Endothelial cell of umbilical vein (primary cell): ENCODE measurements around the gene CMTM3. TPM values are rescaled to one million over a fixed set of nuclear protein-coding genes. Genes with fewer than 3 reads are reported as not detected.

Source experiments
- BruUV-seq: library from RNA; stranded (reverse); fragments of 400-500 nt; replicated peaks from 2 replicates; lab custom pipeline; 2021; lab: Mats Ljungman, UMichigan
- CTCF ChIA-PET: fragments of 300-600, 350-600 bp; sonication (Branson Sonifier 250); formaldehyde crosslinking; loops from one replicate; lab custom pipeline; 2021; ENCODE audit warnings: antibody characterized with exemption, inconsistent platforms; lab: Charles Lee
- POLR2A ChIA-PET: fragments of 300-600, 350-600 bp; sonication (Branson Sonifier 250); formaldehyde crosslinking; loops from one replicate; lab custom pipeline; 2021; ENCODE audit warnings: antibody characterized with exemption, inconsistent platforms; lab: Charles Lee
- DNase-seq: peaks from one replicate; pipeline ENCODE4 v3.0.0-alpha.2; 2011; ENCODE audit warnings: low read depth, low spot score
- FAIRE-seq: peaks from 2 replicates; lab custom pipeline; 2011; peaks lifted over from hg19 to GRCh38; lab: Jason Lieb, UNC
- H2AFZ ChIP-seq: 2 replicates; pipeline ENCODE4 v1.6.0; 2012; ENCODE audit warnings: low read depth, low read length, control low read depth, inconsistent platforms
- H3K27ac ChIP-seq: 2 replicates; pipeline ENCODE4 v1.5.1; 2011; ENCODE audit warnings: low read depth, mild to moderate bottlenecking, control low read depth, low read length, moderate library complexity; ENCODE audit not compliant: insufficient read depth
- H3K27me3 ChIP-seq, 2 experiments: 2 replicates each; pipeline versions ENCODE4 v1.6.0 to v1.6.1; 2011; ENCODE audit warnings: low read length in 2 of 2, mixed read lengths in 1 of 2; ENCODE audit not compliant: control insufficient read depth in 2 of 2, insufficient read depth in 2 of 2
- H3K36me3 ChIP-seq, 2 experiments: 2 replicates in 1 of 2; 3 replicates in 1 of 2; pipeline ENCODE4 v1.5.1; 2011; ENCODE audit warnings: low read length in 2 of 2, mild to moderate bottlenecking in 1 of 2, moderate library complexity in 1 of 2; ENCODE audit not compliant: control insufficient read depth in 2 of 2, insufficient read depth in 2 of 2; ENCODE audit errors: extremely low read depth in 1 of 2
- H3K4me1 ChIP-seq: 3 replicates; pipeline ENCODE4 v1.5.1; 2011; ENCODE audit warnings: mild to moderate bottlenecking, low read length; ENCODE audit not compliant: control insufficient read depth, insufficient read depth; ENCODE audit errors: extremely low read depth
- H3K4me2 ChIP-seq: 2 replicates; pipeline ENCODE4 v1.6.1; 2011; ENCODE audit warnings: low read length, control low read depth, mixed read lengths; ENCODE audit not compliant: insufficient read depth
- H3K4me3 ChIP-seq, 3 experiments: fragments of 200-600 bp in 1 of 3; sonication (generic), shearing (Covaris generic) in 1 of 3; replicated peaks in 1 of 3; 2 replicates each; pipeline ENCODE4 v1.5.1; 2011 to 2016; ENCODE audit warnings: control low read depth in 3 of 3, low read length in 3 of 3, mild to moderate bottlenecking in 2 of 3, inconsistent platforms in 1 of 3, low read depth in 1 of 3, moderate library complexity in 1 of 3; ENCODE audit not compliant: insufficient read depth in 1 of 3
- H3K79me2 ChIP-seq: 2 replicates; pipeline ENCODE4 v1.6.0; 2012; ENCODE audit warnings: low read length, inconsistent platforms; ENCODE audit not compliant: control insufficient read depth, insufficient read depth
- H3K9ac ChIP-seq: replicated peaks from 2 replicates; pipeline ENCODE3; 2011; ENCODE audit warnings: low read length, control low read depth; ENCODE audit not compliant: insufficient read depth; ENCODE audit errors: extremely low read depth
- H3K9me1 ChIP-seq: replicated peaks from 3 replicates; pipeline ENCODE4 v1.6.0; 2011; ENCODE audit warnings: mild to moderate bottlenecking, low read length; ENCODE audit not compliant: control insufficient read depth, insufficient read depth; ENCODE audit errors: extremely low read depth
- H3K9me3 ChIP-seq: replicated peaks from 2 replicates; pipeline ENCODE4 v1.5.1; 2012; ENCODE audit warnings: low read length, inconsistent platforms; ENCODE audit not compliant: control insufficient read depth, insufficient read depth
- H4K20me1 ChIP-seq: replicated peaks from 2 replicates; pipeline ENCODE3; 2011; ENCODE audit warnings: mild to moderate bottlenecking, low read length; ENCODE audit not compliant: control insufficient read depth, insufficient read depth; ENCODE audit errors: extremely low read depth
- EZH2 ChIP-seq: IDR thresholded peaks from 2 replicates; pipeline ENCODE4 v1.6.1; 2012; ENCODE audit warnings: borderline replicate concordance, low read depth, mild to moderate bottlenecking, moderate library complexity, low read length, inconsistent platforms; ENCODE audit not compliant: severe bottlenecking
- FOS ChIP-seq: IDR thresholded peaks from 2 replicates; pipeline ENCODE4 v1.6.1; 2011; ENCODE audit warnings: mild to moderate bottlenecking, low read length, moderate library complexity, borderline replicate concordance; ENCODE audit not compliant: insufficient read depth
- GATA2 ChIP-seq: IDR thresholded peaks from 2 replicates; pipeline ENCODE4 v1.7.0; 2011; ENCODE audit warnings: low read depth, mild to moderate bottlenecking, moderate library complexity, mixed read lengths, low read length; ENCODE audit not compliant: insufficient read length, insufficient read depth
- JUN ChIP-seq: IDR thresholded peaks from 2 replicates; pipeline ENCODE4 v1.6.1; 2011; ENCODE audit warnings: borderline replicate concordance, low read depth; ENCODE audit not compliant: insufficient read length, insufficient read depth
- MYC ChIP-seq: IDR thresholded peaks from one replicate; pipeline ENCODE4 v1.6.1; 2011; ENCODE audit warnings: mild to moderate bottlenecking, low read depth, low read length
- POLR2A ChIP-seq: IDR thresholded peaks from 2 replicates; pipeline ENCODE4 v1.6.1; 2012; ENCODE audit warnings: low read depth, mild to moderate bottlenecking, control low read depth, low read length
- POLR2AphosphoS5 ChIP-seq: IDR thresholded peaks from 2 replicates; pipeline ENCODE4 v1.6.1; 2012; ENCODE audit warnings: low read depth, mild to moderate bottlenecking, control low read depth, low read length, moderate library complexity; ENCODE audit not compliant: insufficient read depth
- dilution Hi-C: fragments of 300-500 bp; cut with MboI; formaldehyde crosslinking; loops from one replicate; pipeline ENCODE4 v1.15.0; 2019; ENCODE audit warnings: low sequenced_read_pairs; ENCODE audit not compliant: extremely low pct_ligation_motif_present
- intact Hi-C: fragments of 100-400 bp; cut with micrococcal nuclease; formaldehyde crosslinking; loops from one replicate; pipeline ENCODE4 v1.10.0; 2022
- polyA plus RNA-seq, 4 experiments: library from polyadenylated mRNA; depleted of rRNA in 3 of 4; stranded (reverse) in 3 of 4; unstranded in 1 of 4; fragments of >200 nt; gene quantifications; 2 replicates each; pipeline versions ENCODE4 v1.2.1 to v1.2.3, GENCODE V29; 2011 to 2012; ENCODE audit warnings: missing spikeins in 1 of 4
- total RNA-seq: library from RNA; stranded (reverse); gene quantifications from 2 replicates; pipeline ENCODE4 v1.2.3, GENCODE V29; 2021
- TF ChIP-seq, protein P1 (sequence below): IDR thresholded peaks from 2 replicates; pipeline ENCODE4 v1.6.1; 2011; ENCODE audit not compliant: insufficient read depth, insufficient read length
- TF ChIP-seq, protein P2 (sequence below), 2 donors: IDR thresholded peaks; 1 replicate in 1 of 2; 2 replicates in 1 of 2; pipeline ENCODE4 v1.5.1; 2011; ENCODE audit warnings: low read length in 2 of 2, mild to moderate bottlenecking in 2 of 2, moderate library complexity in 2 of 2, control low read depth in 1 of 2, inconsistent platforms in 1 of 2, low read depth in 1 of 2; ENCODE audit not compliant: insufficient read depth in 1 of 2; ENCODE audit errors: extremely low read depth in 1 of 2

CMTM3 gene
- total and polyA plus RNA-seq, 2 donors (not counting 3 experiments of a cell fraction or from before 2014, with no cell fraction given) = 83.6 to 86.2 TPM

DNA sequence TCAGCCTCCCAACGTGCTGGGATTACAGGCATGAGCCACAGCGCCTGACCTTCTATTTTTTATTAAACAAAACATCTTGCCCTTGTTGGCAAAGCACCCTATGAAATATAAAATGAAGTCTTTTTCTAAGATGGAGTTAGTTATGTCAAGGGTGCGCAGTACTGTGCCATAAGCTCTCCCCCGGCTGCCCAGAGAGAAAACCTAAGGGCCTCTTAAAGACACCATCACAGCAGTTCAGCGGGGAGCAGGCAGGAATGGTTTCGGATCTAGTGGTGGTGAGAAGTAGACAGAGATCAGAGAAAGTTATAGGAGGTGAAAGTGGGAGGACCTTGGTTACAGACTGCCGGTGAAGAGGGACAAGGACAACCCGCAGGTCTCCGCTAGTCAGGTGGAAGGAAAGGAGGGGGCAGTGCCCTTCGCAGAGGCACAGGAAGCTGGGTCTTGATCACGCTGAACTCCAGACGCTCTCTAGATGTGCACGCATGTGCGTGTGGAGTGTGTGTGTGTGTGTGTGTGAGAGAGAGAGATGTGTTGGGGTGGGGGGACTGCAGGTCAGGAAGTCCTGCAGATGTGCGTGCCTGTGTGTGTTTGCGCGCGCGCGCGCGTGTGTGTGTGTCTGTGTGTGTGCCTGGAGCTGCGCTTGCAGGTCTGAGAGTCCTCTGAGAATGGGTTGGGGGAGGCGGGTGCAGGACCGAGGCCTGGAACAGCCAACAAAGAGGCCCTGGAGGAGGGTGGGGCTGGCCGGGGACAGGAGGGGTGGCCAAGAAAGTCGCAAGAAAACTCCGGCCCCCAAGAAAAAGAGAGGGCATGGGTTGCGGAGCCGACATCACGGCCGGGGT is 748 bp upstream of the CMTM3 start:
- Histone ChIP-seq H3K27ac (peak overlapping the region; percentile 42), H3K4me3 (peak overlapping the region; percentile 56 to 91 (median 76)), H3K27me3 (no peaks in the 10 kb centered on the region), H4K20me1 (no peaks in the 10 kb centered on the region), H3K36me3 (no peaks in the 10 kb centered on the region), H3K79me2 (peaks cover 25% of the 10 kb centered on the region), H3K4me1 (peaks cover 16% of the 10 kb centered on the region), H3K9ac (peak overlapping the region; percentile 69), H2AFZ (peak overlapping the region; percentile 13), H3K9me3 (no peaks in the 10 kb centered on the region), H3K4me2 (peak overlapping the region; percentile 60), H3K9me1 (no peaks in the 10 kb centered on the region)
- intact Hi-C loops (loop anchor here (1.0 to 2.0 kb wide), 4 partner anchors 51 to 197 kb away; partner anchors contain the start of gene CKLF), dilution Hi-C loops (no loop called here)
- TSS peak; percentile 53 for BruUV-seq
- peak; percentile 73 for FAIRE-seq
- ChIA-PET CTCF (interaction anchor here (0.7 to 2.0 kb wide), 12 partner anchors 8 to 264 kb away, joined by 3 to 28 read pairs (median 4); partner anchors contain the start of genes CKLF and NAE1), POLR2A (no interaction called here)
- TF ChIP-seq MYC (peak; percentile 27), GATA2 (no peak), JUN (no peak)
- DNase-seq = peak; percentile 61

DNA sequence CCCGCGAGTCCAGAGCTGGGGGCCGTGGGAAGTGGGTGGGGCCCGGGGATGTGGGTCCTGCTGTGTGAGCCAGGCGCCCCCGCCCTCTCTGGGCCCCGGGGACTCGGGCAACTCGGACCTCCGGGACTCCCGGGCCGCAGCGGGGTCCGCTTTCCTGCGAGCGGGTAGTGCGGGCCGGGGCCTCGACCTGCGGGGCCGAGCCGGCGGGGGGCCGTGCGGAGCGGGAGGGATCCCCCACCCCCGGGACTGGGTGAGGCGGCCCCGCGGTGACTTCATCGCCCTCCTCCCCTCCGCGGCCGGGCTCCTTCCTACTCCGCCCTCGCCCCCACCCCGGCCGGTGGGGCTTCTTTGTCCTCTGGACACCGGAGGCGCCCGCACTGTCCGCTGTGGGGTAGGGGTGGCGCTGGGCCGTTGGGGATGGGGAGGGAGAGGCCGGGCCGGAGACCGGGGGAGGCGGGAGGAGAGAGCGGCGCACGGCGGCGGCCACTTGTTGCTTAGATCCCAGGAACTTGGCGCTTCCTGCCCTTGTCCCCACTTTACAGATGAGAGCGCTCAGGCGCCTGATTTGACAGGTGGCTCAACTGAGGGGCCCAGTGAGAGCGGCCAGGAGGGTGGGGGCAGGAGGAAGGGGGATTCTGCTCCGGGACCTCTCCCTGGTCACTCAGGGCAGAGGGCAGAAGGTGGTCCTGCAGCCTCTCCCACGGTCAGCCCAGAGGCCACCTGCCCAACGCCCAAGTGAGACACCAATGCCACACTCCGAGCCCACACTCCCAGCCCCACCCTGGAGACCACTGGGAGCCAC is 874 bp downstream of the CMTM3 start:
- H3K9me3 ChIP-seq = no peaks in the 10 kb centered on the region
- no peaks in the 10 kb centered on the region for H3K27me3 ChIP-seq
- H3K9ac ChIP-seq = peak overlapping the region; percentile 90
- H3K4me3 ChIP-seq = peak overlapping the region; percentile 64 to 91 (median 67)
- peak overlapping the region; percentile 73 for H3K27ac ChIP-seq
- DNase-seq (peak; percentile 48), FAIRE-seq (peak; percentile 70)
- dilution Hi-C loops (no loop called here), intact Hi-C loops (loop anchor here (1.0 to 5.0 kb wide), 4 partner anchors 41 to 137 kb away; partner anchors contain the start of gene CKLF)
- peak overlapping the region; percentile 57 for H3K4me2 ChIP-seq
- H2AFZ ChIP-seq = peak overlapping the region; percentile 32
- TF ChIP-seq, protein P1, sequence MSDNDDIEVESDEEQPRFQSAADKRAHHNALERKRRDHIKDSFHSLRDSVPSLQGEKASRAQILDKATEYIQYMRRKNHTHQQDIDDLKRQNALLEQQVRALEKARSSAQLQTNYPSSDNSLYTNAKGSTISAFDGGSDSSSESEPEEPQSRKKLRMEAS = no peak
- TF ChIP-seq JUN = no peak
- TF ChIP-seq POLR2AphosphoS5 = no peak
- no peak for TF ChIP-seq FOS
- no peak for TF ChIP-seq POLR2A
- TF ChIP-seq MYC = no peak
- no peak for TF ChIP-seq GATA2
- no peak for TF ChIP-seq EZH2
- TF ChIP-seq, protein P2, sequence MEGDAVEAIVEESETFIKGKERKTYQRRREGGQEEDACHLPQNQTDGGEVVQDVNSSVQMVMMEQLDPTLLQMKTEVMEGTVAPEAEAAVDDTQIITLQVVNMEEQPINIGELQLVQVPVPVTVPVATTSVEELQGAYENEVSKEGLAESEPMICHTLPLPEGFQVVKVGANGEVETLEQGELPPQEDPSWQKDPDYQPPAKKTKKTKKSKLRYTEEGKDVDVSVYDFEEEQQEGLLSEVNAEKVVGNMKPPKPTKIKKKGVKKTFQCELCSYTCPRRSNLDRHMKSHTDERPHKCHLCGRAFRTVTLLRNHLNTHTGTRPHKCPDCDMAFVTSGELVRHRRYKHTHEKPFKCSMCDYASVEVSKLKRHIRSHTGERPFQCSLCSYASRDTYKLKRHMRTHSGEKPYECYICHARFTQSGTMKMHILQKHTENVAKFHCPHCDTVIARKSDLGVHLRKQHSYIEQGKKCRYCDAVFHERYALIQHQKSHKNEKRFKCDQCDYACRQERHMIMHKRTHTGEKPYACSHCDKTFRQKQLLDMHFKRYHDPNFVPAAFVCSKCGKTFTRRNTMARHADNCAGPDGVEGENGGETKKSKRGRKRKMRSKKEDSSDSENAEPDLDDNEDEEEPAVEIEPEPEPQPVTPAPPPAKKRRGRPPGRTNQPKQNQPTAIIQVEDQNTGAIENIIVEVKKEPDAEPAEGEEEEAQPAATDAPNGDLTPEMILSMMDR (IDR thresholded peaks at IDR 0.05; ENCODE audit: extremely low read depth in 1 of 2, insufficient read depth in 1 of 2, low read depth in 1 of 2, low read length in 2 of 2) = no peak
- peaks cover 17% of the 10 kb centered on the region for H3K4me1 ChIP-seq
- no peaks in the 10 kb centered on the region for H4K20me1 ChIP-seq
- H3K9me1 ChIP-seq = no peaks in the 10 kb centered on the region
- BruUV-seq = no TSS peak
- POLR2A ChIA-PET = no interaction called here
- peaks cover 30% of the 10 kb centered on the region for H3K79me2 ChIP-seq
- CTCF ChIA-PET = interaction anchor here (0.6 to 2.0 kb wide), 12 partner anchors 13 to 898 kb away, joined by 3 to 28 read pairs (median 4); partner anchors contain the start of genes CKLF, CMTM2 and NAE1
- peaks cover 5 to 15% of the 10 kb centered on the region in 2 experiments for H3K36me3 ChIP-seq
